NCI-H446 treated with DMSO at 0.1 percent for 48 hours (cell line): Measurements from ENCODE around the gene GAS2.
"Not testable (repeated sequence)": the region's sequence is repeated elsewhere in the genome, so short reads cannot be mapped to it uniquely, and the experiment has no call there.

Source experiments
- DNase-seq: peaks from one replicate; lab custom pipeline; 2025; lab: John Stamatoyannopoulos, UW

The GAS2 gene

DNA sequence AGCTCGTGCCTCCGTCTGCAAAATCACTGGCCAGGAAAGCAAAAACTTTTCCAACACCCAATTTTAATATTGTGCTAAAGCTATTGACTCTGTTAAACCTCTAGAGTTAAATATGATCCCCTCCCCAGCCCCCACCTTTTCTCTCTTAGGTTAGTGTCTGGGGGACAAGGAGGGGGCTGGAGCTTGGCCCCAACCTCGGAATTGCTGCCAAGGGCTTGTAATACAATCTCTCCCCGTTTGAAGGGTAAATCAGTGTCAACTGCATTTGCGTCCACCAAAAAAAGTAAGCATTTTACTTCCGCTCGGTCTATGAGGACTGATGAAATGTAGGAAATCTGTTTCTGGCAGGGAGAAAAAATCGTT is at the start of gene GAS2:
GAS2 (plus strand) TSS at position 287 of the 363 bp plus-strand sequence. CDS start 8,259 bp downstream, outside the sequence.
- no peak for DNase-seq

DNA sequence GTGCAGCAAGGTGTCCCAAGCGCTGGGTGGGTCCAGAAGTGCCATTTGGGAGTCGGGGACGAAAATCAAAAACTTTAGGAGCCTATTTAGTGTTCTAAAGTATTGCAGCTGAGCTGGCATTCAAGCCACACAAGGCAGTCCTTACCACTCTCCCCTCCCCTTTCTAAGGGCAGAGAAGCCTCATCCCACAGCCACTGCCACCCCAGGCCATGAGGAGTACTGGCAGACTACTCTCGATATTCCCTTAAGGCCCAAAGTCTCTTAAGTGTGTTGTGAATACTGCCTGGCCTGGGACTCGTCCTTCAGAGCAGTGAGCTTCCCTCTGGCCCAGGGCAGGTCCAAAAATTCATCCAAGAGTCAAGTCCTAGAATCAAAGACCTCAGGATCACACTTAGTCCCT is 48.5 kb upstream of the GAS2 start:
- no peak for DNase-seq

DNA sequence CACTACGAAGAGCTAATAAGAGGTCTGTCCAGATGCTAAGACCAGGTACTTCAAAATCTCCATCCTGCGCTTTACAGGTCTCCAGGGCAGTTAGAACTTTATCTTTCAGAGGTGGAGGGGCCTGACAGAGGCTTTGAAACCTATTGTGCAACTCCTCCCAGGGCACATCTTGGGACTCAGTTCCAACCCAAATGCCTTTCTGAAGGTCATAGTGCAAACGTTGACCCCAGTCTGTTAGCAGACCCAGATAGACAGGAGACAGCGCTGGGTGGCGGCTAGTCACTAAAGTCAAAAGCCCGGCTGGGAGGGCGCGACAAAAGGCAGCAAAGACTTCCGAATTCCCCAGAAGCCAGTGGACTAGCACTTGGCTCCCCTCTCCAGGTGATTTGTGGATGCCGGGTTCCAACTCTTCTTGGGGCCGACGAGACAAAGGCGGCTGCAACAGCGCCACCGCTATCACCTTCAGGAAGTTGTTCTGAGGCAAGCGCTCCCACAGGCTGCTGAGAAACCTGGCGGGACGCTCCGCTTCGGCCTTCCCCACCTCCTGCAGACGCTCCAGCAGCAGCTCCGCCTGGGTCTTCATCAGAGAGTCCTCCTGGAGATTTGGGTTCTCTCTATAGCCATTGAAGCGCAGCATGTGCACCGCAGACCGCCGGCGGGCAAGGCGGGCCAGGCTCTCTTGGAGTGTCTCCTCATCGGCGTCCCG is 41.5 kb upstream of the GAS2 start:
- DNase-seq, result peak; percentile 87

DNA sequence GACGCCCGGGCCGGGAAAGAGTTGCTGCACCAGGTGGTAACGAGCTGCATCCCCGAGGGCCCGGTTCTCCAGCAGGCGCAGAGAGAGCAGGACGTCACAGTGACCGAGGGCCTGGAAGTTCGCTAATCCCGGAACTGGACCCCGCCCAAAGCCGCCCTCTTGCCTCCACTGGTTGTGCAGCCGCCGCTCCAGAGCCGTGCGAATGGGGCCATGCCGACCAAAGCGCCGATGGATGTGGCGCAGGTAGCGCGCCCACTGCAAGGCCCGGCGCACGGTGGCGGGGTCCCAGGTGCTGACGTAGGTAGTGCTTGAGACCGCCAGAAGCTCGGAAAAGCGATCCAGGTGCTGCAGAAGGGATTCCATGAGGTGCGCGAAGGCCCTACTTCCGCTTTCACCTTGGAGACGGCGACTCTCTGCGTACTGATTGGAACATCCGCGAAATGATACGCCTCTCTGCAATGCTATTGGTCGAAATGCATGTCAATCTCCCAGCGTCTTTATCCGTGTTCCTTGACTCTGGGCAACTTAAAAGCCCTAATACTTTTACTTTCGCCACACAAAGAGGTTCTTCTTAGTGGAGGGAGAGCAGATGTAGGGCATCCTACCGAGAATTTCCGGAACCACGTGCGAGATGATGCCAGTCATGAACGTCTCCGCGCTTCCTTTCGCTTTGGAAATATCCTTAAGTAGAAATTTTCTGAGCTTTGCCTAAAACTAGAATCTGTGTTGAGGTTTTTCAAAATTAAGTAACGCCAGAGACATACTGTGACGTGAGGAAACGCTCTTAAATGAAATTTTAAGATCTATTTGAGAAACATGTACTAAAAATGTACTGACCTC is 40.7 kb upstream of the GAS2 start, which contains the start of gene FANCF:
FANCF (minus strand) TSS at position 376 of the 840 bp plus-strand sequence; CDS start at position 363, 13 bp downstream.
- peak; percentile 99 for DNase-seq

DNA sequence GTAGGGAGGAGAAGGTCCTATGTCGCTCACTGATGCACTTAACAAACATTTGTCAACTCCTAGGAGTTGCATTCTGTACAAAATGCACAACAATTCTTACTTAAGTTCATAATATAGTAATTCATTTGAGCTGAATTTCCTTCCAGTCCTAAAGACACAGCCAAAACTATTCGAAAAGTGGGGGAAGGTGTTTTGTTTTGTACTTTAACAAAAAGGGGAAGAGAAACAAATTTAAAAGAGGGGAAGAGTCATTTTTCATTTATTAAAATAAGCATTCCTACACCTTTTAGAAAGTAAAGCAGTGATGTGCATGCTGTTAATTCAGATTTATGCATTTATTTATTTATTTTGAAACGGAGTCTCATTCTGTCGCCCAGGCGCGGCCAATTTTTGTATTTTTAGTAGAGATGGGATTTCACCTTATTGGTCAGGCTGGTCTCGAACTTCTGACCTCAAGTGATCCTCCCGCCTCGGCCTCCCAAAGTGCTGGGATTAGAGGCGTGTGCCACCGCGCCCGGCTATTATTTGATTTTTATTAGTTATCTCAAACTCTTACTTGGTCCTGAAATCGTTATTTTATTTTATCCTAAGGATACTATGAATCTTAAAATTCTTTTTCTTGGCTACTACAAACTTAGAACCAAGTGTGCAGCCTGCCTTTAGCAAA is 39.7 kb upstream of the GAS2 start:
- DNase-seq, result no peak

DNA sequence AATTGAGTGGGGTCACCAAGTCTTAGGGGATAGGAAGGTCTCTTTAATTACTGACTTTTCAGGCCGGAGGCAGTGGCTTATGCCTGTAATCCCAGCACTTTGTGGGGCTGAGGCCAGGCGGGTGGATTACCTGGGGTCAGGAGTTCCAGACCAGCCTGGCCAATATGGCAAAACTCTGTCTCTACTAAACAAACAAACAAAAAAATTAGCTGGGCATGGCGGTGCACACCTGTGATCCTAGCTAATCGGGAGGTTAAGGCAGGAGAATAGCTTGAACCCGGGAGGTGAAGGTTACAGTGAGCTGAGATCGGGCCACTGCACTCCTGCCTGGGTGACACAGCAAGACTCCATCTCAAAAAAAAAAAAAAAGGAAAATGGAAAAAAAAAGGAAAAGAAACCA is 39.0 kb upstream of the GAS2 start:
- DNase-seq, result no peak

DNA sequence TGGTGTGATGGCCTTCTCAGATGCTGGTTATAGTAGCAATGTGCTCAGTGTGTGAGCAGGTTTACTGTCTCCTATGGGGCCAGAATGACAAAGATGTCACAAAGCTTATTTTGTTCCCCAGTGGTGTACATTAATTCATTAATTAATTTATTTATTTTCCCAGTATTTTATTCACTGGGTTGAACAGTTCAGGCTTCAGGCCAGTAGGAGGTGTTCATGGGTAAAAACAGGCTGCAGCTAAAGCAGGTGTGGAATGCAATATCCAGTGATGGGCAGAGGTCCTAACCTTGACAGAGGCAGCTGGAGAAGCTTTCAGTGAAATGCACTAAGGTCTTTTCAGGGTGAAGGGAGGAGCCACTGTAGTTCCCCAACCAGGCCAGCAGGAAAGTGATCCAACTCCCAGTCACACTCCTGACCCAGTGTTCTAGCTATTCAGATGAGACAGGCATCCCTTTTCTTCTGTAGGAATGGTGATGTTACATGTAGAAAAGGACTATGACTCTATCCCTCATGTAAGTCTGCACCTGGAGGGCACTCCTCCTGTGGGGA is 33.0 kb upstream of the GAS2 start:
- DNase-seq, result no peak

DNA sequence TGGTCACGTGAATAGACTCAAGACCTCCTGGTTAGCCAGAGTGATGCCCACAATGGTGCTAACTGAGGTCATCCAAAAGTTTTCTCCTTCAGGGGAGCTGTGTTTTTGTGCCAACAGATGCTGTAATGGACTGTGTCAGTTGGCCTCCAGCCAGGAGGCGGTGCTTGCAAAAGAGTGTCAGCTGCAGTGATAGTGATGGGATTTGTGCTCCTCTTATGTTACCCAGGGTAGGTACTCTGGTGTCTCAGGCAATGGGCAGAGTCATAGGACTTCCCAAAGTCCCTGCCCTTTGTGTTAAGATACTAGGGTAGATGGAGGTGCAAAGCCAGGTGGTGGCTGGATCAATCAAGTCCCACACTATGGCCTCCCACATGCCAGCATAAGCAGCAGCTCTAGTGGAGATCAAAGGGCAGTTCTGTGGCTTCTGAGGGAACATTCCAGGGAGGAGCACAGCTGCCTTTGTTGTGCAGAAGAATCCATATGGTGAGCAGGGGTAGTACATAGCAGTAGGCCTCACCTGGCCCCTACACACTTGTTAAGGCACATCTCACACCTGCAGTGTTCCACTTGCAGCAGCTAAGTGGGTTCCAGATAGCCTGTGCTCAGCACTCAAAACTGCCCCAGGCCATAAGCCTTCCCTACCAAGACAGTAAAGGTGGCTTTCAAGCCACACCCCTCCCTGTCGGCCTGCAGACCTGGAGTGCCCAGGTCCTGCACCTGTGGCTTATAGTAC is 31.3 kb upstream of the GAS2 start:
- peak; percentile 78 for DNase-seq

DNA sequence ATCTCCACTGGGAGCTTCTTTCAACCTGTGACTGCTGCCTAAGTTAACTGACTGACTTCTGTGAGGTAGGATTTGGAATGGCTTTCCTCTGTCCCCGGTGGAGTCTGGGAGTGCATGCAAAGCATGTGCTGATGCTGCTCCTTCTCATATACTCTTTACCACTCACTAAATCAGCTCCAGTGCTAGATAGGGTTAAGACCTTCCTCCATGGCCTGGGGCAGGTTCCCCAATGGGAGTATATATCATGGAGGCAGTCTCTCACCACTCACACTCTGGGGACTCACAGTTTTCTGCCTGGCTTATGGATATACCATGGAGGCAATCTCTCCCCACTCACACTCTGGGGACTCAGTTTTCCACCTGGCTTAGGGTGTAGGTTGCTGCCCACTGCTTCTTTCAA is 30.7 kb upstream of the GAS2 start:
- DNase-seq, result no peak

DNA sequence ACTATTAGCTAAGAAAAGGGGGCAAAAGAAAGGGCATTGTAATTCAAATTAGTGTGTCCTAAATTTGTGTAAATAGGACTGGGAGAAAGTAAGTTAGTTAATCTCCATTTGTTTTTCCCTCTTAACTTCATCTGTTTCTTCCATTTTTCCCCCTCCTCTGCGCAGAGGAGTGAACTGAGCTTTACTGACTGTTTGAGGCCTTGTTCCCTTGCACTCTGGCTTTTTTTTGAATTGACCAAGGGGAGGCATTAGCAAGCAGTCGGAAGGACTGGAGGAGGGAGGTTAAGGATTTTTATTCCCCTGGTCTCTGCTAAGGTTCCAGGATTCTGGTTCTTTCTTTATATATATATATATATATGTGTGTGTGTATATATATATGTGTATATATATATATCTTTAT is 25.5 kb upstream of the GAS2 start:
- DNase-seq, result no peak

DNA sequence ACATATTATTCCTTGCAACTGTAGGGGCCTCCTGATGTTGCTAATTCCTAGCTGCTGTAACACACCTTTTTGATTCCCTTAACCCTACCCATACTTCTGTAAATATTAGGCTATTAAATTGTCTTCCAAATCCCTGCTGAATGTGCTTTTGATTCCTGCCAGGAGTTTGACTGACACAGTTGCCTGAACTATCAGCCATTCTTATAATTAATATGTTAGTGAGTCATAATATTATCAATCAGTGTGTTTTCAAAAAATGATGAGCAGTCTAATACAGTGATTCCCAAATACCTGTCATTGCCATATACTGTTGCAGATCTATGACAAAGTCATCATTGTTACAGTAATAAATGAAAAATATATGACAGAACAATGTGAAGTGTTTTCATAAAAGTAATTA is 24.9 kb upstream of the GAS2 start:
- DNase-seq, result no peak

DNA sequence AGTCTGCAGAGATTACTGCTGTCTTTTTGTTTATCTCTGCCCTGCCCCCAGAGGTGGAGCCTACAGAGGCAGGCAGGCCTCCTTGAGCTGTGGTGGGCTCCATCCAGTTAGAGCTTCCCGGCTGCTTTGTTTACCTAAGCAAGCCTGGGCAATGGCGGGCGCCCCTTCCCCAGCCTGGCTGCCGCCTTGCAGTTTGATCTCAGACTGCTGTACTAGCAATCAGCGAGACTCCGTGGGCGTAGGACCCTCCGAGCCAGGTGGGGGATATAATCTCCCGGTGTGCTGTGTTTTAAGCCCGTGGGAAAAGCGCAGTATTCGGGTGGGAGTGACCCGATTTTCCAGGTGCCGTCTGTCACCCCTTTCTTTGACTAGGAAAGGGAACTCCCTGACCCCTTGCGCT is 14.1 kb upstream of the GAS2 start:
- DNase-seq, result not testable (repeated sequence)

DNA sequence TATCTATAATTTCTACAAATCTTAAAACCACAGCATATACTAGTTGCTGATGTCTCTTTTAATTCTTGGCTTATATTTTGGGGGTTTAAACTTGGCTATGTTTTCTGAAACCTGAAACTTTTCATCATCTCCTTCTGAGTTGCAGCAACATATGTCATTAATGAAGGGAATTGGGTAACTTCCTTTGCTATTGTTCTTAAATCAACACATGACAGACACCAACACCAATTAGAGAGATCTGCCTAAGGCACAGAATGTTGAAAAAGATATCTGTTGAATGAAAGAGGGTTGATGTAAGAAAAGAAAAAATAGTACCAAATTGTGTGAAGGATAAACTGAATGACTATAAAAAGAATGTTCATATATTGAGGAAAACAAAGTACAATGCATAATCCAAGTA is 10.3 kb upstream of the GAS2 start:
- DNase-seq, result peak; percentile 63

DNA sequence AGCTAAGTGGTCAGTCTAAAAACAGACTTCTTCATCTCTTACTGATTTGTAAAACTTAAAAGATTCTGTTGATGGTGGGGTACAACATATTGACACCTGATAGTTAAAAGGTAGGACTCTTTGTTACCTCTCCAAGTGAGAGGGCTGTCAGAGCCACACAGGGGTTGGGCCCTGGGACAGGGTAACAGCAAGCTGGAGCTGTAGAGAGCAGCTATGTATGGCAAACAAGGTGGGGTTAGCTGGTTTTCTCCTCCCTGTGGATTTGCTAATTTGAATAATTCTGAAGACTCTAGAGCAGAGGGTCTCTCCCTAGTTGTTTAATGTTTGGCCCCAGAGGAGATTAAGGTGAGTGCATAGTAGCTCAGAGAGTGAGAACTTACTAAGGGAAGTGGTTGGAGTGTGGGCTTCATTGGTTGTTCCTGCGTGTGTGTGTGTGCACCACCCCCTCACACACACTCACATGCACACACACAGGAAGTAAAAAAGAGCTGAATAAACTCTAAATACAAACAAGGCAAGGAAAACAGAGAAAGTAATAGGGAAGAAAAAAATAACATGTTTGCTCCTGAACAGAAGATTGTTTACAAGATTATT is 9.2 kb upstream of the GAS2 start:
- no peak for DNase-seq

DNA sequence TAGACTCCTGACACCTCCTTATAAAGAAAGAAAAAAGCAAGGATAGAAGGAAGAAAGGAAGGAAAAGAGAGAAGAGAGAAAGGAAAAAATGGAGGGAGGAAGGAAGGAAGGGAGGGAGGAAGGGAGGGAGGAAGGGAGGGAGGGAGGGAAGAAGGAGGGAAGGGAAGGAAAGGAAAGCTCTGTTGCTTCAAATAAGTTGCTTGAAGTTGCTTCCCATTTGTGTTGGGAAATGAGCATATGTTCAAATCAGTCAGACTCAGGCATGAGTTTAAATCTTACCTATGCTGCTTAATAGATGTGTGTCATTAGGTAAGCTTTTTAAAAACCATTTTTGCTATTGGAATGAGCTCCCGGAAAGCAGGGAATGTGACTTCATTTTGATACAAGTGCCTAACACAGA is 6.6 kb upstream of the GAS2 start:
- DNase-seq, result no peak

DNA sequence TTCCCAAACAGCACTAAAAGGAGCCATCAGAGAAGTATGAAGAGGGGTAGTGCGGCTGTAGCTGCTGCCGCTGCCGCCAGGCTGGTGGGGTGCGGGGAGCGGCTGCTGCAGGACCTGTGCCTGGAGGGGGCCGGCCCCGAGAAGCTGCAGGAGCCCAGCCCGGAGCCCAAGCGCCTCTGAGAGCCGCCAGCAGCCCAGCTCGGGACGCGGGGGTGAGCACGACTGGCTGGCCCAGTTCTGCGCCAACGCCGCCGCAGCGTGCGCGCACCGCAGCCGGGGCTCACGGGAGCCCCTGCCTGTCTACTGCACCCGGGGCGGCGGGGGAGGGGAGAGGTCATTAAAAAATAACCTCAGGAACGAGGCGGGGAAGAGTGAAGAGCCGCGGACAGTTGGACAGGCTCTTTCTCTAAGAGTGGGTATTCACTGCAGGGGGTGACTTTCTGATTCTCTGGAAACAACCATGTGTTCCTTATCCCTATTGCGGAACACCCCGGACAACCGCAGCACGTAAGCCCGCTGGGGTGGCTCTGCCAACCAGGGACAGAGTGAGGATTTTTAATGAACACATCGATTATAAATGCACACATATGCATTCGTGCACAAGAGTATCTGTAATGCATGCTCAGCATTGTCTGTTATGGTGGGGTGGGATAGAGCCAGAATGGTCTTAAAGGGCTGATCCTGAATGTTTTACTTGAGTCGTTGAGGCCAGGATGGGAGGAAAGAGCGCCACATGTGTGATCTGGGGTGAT is 453 bp downstream of the GAS2 start:
- DNase-seq, result peak; percentile 75

DNA sequence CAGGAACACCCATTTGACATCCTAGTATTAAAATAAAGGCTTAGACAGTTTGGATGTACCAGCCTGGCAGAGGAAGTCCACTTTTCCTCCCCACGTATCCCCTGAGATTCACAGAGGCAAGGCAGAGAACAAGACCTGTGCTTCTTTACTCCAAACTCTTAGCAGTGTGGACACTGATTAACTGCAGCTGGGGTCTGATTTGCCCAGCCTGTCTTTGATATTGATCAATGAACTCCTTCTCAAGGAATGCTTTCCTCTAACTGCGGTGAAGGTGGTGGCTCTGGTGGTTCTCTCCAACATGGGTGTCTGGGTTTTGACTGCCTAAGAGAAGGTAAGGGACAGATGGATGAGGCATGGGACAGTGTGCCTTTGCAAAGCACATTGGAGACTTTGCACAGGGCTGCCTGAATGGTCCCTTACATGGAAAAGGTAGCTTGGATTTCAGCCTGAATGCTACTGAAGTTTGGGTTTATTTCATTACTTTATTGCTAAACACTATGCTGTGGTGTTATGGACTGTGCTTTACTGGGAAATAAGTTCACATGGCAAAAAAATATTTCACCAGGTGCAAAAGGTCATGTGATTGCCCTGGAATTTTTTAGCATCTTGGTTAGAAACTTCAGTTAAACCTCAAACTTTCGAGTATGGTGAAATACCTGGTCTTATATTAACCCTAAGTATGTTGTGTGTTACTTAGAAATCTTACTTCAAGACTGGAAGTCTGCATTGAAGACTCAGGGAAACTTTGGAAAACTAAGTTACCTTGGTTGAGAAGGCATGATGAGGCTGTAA is 1.8 kb downstream of the GAS2 start:
- no peak for DNase-seq

DNA sequence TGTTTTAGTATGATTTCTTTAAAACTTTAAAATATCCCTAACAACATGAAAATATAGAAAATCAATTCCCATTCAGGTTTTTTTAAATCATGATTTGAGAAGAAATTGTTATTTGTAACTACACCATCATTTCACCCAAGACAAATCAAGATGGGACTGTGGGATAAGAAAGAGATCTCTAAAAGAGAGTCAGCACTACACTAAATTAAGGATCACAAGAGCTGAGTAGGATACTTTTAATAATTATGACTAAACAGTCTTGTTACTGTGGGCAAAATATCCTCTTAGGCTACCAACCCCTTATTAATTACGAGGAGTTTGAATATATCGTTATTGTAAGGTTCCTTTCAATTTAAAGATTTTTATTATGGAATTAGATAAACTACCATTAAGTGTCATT is 3.0 kb downstream of the GAS2 start:
- no peak for DNase-seq

DNA sequence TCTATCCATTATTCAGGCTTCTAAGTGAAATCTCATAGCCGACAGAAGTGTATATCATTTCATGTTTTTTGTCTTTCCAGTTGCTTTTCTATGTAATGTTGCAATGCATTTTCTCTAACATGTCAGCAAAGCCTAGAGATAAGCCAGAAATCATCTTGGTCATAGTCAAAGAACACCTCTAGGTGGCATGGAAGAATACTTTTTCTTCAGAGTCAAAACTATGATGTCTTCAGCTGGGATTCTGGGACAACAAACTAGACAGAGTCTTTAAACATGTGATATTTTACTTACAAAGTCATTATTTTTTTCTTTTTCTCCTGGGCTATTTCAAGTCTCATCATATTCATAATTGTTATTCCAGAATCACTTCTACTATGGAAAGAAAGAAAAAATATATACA is 4.4 kb downstream of the GAS2 start:
- DNase-seq, result peak; percentile 71

DNA sequence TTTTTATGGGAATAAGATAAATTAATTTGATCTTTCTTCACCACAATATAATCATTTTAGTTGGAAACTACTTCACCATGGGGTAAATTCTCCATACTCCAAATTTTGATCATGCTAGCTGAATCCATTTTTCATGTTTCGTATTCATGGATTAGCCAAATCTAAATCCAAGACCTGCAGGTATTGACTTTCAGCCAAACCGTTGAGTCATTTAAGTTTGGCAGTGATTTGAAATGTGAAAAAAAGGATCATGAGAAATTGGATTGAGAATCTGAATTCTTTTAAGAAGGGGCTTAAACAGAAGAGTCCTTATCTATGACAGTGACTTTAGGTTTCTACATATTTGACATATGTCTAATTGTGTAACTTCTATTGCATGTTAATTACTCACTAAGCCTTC is 5.3 kb downstream of the GAS2 start:
- peak; percentile 87 for DNase-seq
